Esophagus muscularis mucosa (tissue), 4 donors: Measurements from ENCODE around the gene HOXA10. TPM values are rescaled to one million over a fixed set of nuclear protein-coding genes. Genes with fewer than 3 reads are reported as not detected.

ENCODE experiments used
- DNase-seq: peaks from one replicate; pipeline ENCODE4 v3.0.0-alpha.2; 2017; ENCODE audit errors: extremely low spot score
- H3K27ac ChIP-seq, 4 donors: fragments of 200-600 bp; sonication (generic); replicated peaks in 1 of 4; 1 replicate in 3 of 4; 2 replicates in 1 of 4; pipeline ENCODE4 v1.5.1; 2016 to 2019; ENCODE audit warnings: mild to moderate bottlenecking in 1 of 4
- H3K27me3 ChIP-seq, 4 donors: fragments of 200-600 bp; sonication (generic); one replicate each; pipeline versions ENCODE4 v1.5.1 to v1.6.0; 2016 to 2019
- H3K36me3 ChIP-seq, 4 donors: fragments of 200-600 bp; sonication (generic); one replicate each; pipeline ENCODE4 v1.5.1; 2016 to 2019
- H3K4me1 ChIP-seq, 4 donors: fragments of 200-600 bp; sonication (generic); one replicate each; pipeline ENCODE4 v1.5.1; 2016 to 2019
- H3K4me3 ChIP-seq, 4 donors: fragments of 200-600 bp; sonication (generic); 1 replicate in 2 of 4; 2 replicates in 2 of 4; pipeline ENCODE4 v1.5.1; 2016 to 2019; ENCODE audit warnings: mild to moderate bottlenecking in 4 of 4, moderate library complexity in 1 of 4
- H3K9me3 ChIP-seq, 4 donors: fragments of 200-600 bp; sonication (generic); 1 replicate in 3 of 4; 2 replicates in 1 of 4; pipeline ENCODE4 v1.5.1; 2016 to 2019
- EP300 ChIP-seq: sonication (generic); formaldehyde crosslinking; IDR thresholded peaks from one replicate; pipeline ENCODE4 v1.6.1; 2017; ENCODE audit warnings: antibody characterized with exemption
- POLR2A ChIP-seq: fragments of 450-650 bp; IDR thresholded peaks from one replicate; pipeline ENCODE4 v1.6.1; 2017; ENCODE audit warnings: antibody characterized with exemption, moderate library complexity, mild to moderate bottlenecking, low read depth
- POLR2AphosphoS5 ChIP-seq, 2 donors: sonication (generic); formaldehyde crosslinking; IDR thresholded peaks; one replicate each; pipeline ENCODE4 v1.6.1; 2017; ENCODE audit warnings: antibody characterized with exemption in 2 of 2
- WGBS: methylation state at CpG from one replicate; pipeline ENCODE4 v1.1.5; 2018; 5-methylcytosine and 5-hydroxymethylcytosine counted together
- intact Hi-C: fragments of 100-400 bp; cut with DNase I; formaldehyde crosslinking; loops from one replicate; pipeline ENCODE4 v1.15.1; 2023
- total RNA-seq, 4 donors: library from RNA; depleted of rRNA; stranded (reverse); fragments of >200 nt; gene quantifications; one replicate each; pipeline versions ENCODE4 v1.1.0 to v1.2.1, GENCODE V29; 2016
- TF ChIP-seq, protein P1 (sequence below), 3 experiments: fragments of 200-600 bp in 2 of 3; fragments of 450-650 bp in 1 of 3; sonication (generic) in 2 of 3; IDR thresholded peaks; one replicate each; pipeline ENCODE4 v1.5.1; 2017 to 2019; ENCODE audit warnings: antibody characterized with exemption in 3 of 3, mild to moderate bottlenecking in 2 of 3, moderate library complexity in 1 of 3

The HOXA10 gene
- total RNA-seq, 4 donors from 2014 or later: not detected

DNA sequence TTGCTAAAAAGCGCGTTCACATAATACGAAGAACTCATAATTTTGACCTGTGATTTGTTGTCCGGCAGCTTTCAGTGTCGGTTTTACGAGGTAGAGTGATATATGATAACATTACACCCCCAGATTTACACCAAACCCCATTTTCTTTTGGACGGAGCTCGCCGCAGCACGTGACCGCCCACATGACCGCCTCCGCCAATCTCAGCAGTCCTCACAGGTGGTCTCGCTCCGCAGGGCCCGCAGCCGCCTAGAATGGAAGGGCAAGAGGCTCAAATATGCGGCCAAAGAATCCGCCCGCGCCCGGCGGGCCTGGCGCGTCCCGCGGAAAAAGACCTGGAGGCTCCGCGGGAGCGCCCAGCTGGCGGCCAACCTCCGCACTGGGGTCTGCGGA, 17.6 kb downstream of the HOXA10 start, which contains the start of gene HOXA7:
Gene HOXA7 (minus strand): TSS at position 168 of the 391 bp plus-strand sequence. CDS start 130 bp downstream, at position 38.
- Histone ChIP-seq H3K9me3 (no peaks in the 10 kb centered on the region), H3K27ac (peak within 1 kb of the TSS in 1 of 4 donors; percentile 36), H3K4me3 (peak within 1 kb of the TSS; percentile 34 to 54 (median 42)), H3K4me1 (peaks cover 45 to 77% (median 61%) of the 10 kb centered on the region in 4 donors), H3K27me3 (peaks cover 33 to 100% (median 96%) of the 10 kb centered on the region in 4 donors), H3K36me3 (no peaks in the 10 kb centered on the region)
- no peak for DNase-seq
- TF ChIP-seq EP300: no peak
- TF ChIP-seq, protein P1, sequence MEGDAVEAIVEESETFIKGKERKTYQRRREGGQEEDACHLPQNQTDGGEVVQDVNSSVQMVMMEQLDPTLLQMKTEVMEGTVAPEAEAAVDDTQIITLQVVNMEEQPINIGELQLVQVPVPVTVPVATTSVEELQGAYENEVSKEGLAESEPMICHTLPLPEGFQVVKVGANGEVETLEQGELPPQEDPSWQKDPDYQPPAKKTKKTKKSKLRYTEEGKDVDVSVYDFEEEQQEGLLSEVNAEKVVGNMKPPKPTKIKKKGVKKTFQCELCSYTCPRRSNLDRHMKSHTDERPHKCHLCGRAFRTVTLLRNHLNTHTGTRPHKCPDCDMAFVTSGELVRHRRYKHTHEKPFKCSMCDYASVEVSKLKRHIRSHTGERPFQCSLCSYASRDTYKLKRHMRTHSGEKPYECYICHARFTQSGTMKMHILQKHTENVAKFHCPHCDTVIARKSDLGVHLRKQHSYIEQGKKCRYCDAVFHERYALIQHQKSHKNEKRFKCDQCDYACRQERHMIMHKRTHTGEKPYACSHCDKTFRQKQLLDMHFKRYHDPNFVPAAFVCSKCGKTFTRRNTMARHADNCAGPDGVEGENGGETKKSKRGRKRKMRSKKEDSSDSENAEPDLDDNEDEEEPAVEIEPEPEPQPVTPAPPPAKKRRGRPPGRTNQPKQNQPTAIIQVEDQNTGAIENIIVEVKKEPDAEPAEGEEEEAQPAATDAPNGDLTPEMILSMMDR (IDR thresholded peaks at IDR 0.05): no peak
- no peak for TF ChIP-seq POLR2A
- no peak for TF ChIP-seq POLR2AphosphoS5 (IDR thresholded peaks at IDR 0.05)
- 8% methylated on average over 12 of the region's 33 CpGs for WGBS
- intact Hi-C loops: loop anchor here (5.0 to 10.0 kb wide), 2 partner anchors 1262 to 1294 kb away; no protein-coding TSS in a partner anchor

- H3K27me3 ChIP-seq: peaks cover 38 to 100% (median 94%) of the 10 kb centered on the region in 4 donors
- H3K4me1 ChIP-seq: peaks cover 45 to 77% (median 61%) of the 10 kb centered on the region in 4 donors
These were observed 18.2 kb downstream of the HOXA10 start for GRCh38 chr7:27155816-27156507.

GRCh38 chr7:27154901-27155815, 19.0 kb downstream of the HOXA10 start:
- no peak for DNase-seq
- no peaks in the 10 kb centered on the region for H3K36me3 ChIP-seq
- peaks cover 45 to 77% (median 61%) of the 10 kb centered on the region in 4 donors for H3K4me1 ChIP-seq
- H3K9me3 ChIP-seq: no peaks in the 10 kb centered on the region
- peak overlapping the region; percentile 14 to 54 (median 36) for H3K4me3 ChIP-seq
- peaks cover 38 to 98% (median 88%) of the 10 kb centered on the region in 4 donors for H3K27me3 ChIP-seq
- 13% methylated on average over 46 of the region's 48 CpGs for WGBS
- TF ChIP-seq, protein P1 (IDR thresholded peaks at IDR 0.05): no peak
- TF ChIP-seq POLR2AphosphoS5 (IDR thresholded peaks at IDR 0.05): no peak
- TF ChIP-seq EP300: no peak
- TF ChIP-seq POLR2A: no peak
- intact Hi-C loops: loop anchor here (5.0 to 10.0 kb wide), 2 partner anchors 1260 to 1293 kb away; no protein-coding TSS in a partner anchor
- H3K27ac ChIP-seq: no peak overlapping the region

More at GRCh38 chr7:27155816-27156507, 18.2 kb downstream of the HOXA10 start:
- TF ChIP-seq EP300 (no peak), POLR2AphosphoS5 (IDR thresholded peaks at IDR 0.05) (no peak), POLR2A (no peak)
- TF ChIP-seq, protein P1 (IDR thresholded peaks at IDR 0.05): no peak
- no peak for DNase-seq
- Histone ChIP-seq H3K36me3 (no peaks in the 10 kb centered on the region), H3K4me3 (peak overlapping the region; percentile 34 to 54 (median 42)), H3K9me3 (no peaks in the 10 kb centered on the region), H3K27ac (peak overlapping the region in 1 of 4 donors; percentile 36)
- intact Hi-C loops: loop anchor here (5.0 to 10.0 kb wide), 2 partner anchors 1261 to 1294 kb away; no protein-coding TSS in a partner anchor
- WGBS: 7% methylated on average over 49 of the region's 63 CpGs

DNA sequence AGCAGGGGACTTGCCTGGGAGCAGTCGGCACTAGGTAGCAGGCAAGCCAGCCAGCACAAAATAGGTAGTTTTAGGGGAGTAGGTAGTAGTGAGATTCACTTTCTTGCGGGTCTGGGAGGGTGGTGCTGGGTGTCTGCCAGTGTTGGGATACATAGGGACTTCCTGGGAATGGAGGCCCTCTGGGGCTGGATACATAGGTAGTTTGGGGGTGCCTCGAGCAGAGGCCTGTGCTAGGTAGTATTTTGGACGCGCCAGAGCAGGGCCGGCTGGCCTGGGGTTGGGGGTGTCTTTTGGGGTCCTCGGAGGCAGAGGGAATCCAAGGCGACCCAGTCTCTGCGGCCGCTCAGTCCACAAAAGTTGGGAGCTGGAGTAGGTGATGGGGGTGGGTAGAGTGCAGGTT, 19.8 kb downstream of the HOXA10 start:
- DNase-seq: no peak
- intact Hi-C loops: loop anchor here (10.0 kb wide), 1 partner anchor 1260 kb away; no protein-coding TSS in a partner anchor
- peaks cover 38 to 95% (median 81%) of the 10 kb centered on the region in 4 donors for H3K27me3 ChIP-seq

More for the DNA sequence above, 19.8 kb downstream of the HOXA10 start:
- H3K4me1 ChIP-seq: peaks cover 45 to 73% (median 60%) of the 10 kb centered on the region in 4 donors
- H3K36me3 ChIP-seq: no peaks in the 10 kb centered on the region
- no peak overlapping the region for H3K4me3 ChIP-seq
- no peak overlapping the region for H3K27ac ChIP-seq
- 49% methylated on average over 9 of the region's 10 CpGs for WGBS
- no peaks in the 10 kb centered on the region for H3K9me3 ChIP-seq
- no peak for TF ChIP-seq POLR2AphosphoS5 (IDR thresholded peaks at IDR 0.05)
- TF ChIP-seq EP300: no peak
- TF ChIP-seq, protein P1 (IDR thresholded peaks at IDR 0.05): no peak
- no peak for TF ChIP-seq POLR2A
